C1 segment of cervical spinal cord (tissue), 14 donors: ENCODE results near the gene EBI3.
"Not testable (repeated sequence)": the region's sequence is repeated elsewhere in the genome, so short reads cannot be mapped to it uniquely, and the experiment has no call there.

Source experiments
- DNase-seq, 14 donors: peaks; one replicate each; lab custom pipeline; 2025; lab: John Stamatoyannopoulos, UW

Gene EBI3

DNA sequence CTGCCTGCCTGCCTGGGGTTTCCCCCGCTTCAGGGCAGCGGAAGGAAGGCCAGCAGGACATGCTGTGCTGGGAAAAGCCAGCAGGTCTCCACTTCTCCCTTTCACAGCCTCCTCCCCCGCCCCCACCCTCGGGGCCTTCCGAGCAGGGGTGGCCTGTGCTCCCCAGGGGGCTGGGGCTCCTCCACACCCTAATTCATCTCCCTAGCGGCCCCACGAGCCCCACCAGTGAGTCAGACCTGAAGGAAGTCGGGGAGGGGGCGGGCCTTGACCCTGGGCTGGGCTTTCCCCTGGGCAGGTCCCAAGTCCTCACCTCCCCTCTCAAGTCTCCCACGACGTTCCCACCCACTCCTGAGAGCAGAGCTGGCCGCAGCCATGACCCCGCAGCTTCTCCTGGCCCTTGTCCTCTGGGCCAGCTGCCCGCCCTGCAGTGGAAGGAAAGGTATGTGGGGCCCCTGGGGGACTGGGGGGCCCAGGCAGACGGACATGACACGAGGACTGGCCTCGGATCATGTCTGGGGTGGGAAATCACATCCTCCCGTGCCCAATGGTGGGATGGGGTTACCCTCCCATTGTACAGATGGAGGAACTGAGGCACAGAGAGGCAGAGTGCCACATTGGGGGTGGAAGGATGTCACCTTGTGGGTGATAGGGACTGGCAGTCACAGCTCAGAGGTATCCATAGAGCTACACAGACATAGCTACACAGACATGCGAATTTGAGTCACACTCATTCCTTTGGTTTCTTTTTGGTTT lies at the start of gene EBI3:
Gene EBI3, plus strand, starts transcription at position 345 of the 753 bp plus-strand sequence. Its CDS starts 28 bp downstream, at position 373.
- DNase-seq, result peak in 7 of 14 donors; percentile 7 to 43 (median 31)

GRCh38 chr19:4181053-4181508 lies 48.2 kb upstream of the EBI3 start:
- DNase-seq, result no peak

- DNase-seq, result peak; percentile 67 to 95 (median 89)
These were observed 47.1 kb upstream of the EBI3 start, which contains the start of the genes ANKRD24 and SIRT6 for GRCh38 chr19:4182084-4182810. Gene ANKRD24 (plus strand): TSS chr19:4182689. CDS start chr19:4186426, 3,737 bp downstream. Gene SIRT6 (minus strand): TSS chr19:4182563. CDS start chr19:4182539, 24 bp downstream.

GRCh38 chr19:4183967-4184717 lies 45.2 kb upstream of the EBI3 start:
- no peak for DNase-seq

DNA sequence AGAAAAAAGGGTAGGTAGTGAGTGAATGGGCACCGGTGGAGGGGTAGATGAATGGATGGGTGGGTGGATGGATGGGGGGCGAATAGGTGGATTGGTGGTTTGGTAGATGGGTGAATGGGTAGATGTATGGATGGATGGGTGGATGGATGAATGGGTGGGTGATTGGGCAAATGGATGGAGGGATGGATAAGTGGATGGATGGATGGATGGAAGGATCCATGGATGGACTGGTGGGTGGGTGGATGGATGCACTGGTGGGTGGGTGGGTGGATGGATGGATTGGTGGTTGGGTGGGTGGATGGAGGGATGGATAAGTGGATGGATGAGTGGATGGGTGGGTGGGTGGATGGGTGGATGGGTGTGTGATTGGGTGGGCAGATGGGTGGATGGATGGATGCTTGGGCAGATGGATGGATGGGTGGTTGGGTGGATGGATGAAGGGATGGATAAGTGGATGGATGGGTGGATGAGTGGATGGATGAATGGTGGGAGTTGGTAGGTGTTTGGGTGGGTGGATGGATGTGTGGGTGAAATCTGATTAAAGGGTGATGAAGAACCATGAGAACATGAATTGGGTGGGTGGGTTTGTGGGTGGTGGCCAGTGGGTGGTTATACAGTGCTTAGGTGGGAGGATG lies 44.5 kb upstream of the EBI3 start:
- no peak for DNase-seq

GRCh38 chr19:4185413-4186086 lies 43.8 kb upstream of the EBI3 start:
- no peak for DNase-seq

- peak in 10 of 14 donors; percentile 17 to 60 (median 22) for DNase-seq
These were observed 43.0 kb upstream of the EBI3 start for GRCh38 chr19:4186087-4186993.

- DNase-seq, result no peak
These were observed 41.8 kb upstream of the EBI3 start for GRCh38 chr19:4187313-4188122.

- DNase-seq, result no peak
These were observed 39.7 kb upstream of the EBI3 start for GRCh38 chr19:4189641-4190040.

DNA sequence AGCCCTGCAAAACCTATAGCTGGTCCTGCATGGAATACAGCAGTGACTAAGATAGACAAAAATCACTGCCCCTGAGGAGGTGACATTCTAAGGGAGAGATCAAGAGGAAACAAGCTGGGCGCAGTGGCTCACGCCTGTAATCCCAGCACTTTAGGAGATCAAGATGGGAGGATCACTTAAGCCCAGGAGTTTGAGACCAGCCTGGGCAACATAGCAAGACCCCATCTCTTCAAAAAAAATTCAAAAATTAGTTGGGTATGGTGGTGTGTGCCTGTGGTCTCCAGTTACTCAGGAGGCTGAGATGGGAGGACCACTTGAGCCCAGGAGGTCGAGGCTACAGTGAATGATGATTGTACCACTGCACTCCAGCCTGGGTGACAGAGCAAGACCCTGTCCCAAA lies 36.8 kb upstream of the EBI3 start:
- DNase-seq, result not testable (repeated sequence)

GRCh38 chr19:4194353-4194752 lies 35.0 kb upstream of the EBI3 start:
- DNase-seq, result no peak

DNA sequence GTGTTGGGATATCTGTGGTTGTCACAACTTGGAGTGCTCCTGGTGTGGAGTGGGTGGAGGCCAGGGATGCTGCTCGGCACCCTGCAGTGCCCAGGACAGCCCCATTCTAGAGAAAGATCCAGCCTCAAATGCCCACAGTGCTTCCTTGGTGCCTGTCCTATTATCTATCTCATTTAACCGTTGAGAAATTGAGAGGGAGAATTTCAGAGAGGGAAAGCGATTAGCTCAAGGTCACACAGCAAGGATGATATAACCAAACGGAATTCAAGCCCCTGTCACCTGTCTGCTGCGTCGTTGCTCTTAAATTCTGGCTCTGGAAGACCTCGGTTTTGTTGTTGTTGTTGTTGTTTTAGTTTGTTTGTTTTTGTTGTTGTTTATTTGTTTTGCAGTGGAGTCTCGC lies 33.3 kb upstream of the EBI3 start:
- no peak for DNase-seq

GRCh38 chr19:4196587-4197148 lies 32.7 kb upstream of the EBI3 start:
- DNase-seq, result no peak

DNA sequence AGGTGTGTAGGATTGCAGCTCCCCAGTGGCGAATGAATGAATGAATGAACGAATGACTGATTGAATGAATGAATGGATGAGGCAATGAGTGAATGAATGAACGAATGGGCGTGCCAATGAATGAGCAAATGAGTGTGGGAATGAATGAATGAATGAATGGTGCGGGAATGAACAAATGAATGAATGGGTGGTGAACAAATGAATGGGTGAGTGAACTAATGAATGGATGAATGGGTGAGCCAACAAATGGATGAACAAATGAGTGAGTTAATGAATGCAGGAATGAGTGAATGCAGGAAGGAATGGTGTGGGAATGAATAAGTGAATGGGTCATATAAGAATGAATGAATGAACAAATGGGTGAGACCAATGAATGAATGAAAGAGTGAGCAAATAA lies 32.1 kb upstream of the EBI3 start:
- DNase-seq, result no peak

GRCh38 chr19:4197625-4198466 lies 31.5 kb upstream of the EBI3 start:
- no peak for DNase-seq

GRCh38 chr19:4198467-4199126 lies 30.7 kb upstream of the EBI3 start:
- DNase-seq, result no peak

DNA sequence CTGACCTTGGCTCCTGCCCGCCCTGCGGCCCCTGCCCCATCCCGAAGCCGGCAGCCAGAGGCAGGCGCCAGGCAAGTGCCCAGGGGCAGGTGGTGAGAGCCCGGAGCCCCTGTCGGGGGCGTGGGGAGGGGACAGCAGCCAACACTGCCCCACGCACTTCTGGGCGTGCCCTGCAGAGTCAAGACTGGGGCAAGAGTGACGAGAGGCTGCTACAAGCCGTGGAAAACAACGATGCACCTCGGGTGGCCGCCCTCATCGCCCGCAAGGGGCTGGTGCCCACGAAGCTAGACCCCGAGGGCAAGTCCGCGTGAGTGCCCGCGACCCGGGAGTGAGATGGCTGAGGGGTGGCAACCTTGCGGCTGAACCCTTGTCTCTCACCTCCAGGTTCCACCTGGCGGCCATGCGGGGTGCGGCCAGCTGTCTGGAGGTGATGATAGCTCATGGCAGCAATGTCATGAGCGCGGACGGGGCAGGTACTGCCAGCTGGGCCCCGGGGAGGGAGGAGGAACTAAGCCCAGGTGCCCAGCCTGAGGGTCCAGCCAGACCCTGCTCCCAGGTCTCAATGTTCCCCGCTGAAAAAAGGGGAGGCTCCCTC lies 29.5 kb upstream of the EBI3 start:
- DNase-seq, result no peak
